Measurements from ENCODE around the gene USP12.
"Not testable (repeated sequence)": the region's sequence is repeated elsewhere in the genome, so short reads cannot be mapped to it uniquely, and the experiment has no call there.

Gene USP12

GRCh38 chr13:27147530-27148170 lies 24.0 kb downstream of the USP12 start:
- Histone ChIP-seq H3K4me3 (replicated peaks; ENCODE audit: insufficient read depth, low read length) (no peak overlapping the region), H3K27ac (replicated peaks) (no peak overlapping the region), H3K27me3 (ENCODE audit: insufficient read depth, poor library complexity, severe bottlenecking) (no peaks in the 10 kb centered on the region)
- TF ChIP-seq REST (IDR thresholded peaks at IDR 0.05; ENCODE audit: insufficient replicate concordance, low read depth) (no peak), CTCF (IDR thresholded peaks at IDR 0.05; ENCODE audit: insufficient read depth, low read length) (no peak), POLR2AphosphoS5 (IDR thresholded peaks at IDR 0.05; ENCODE audit: low read depth) (no peak), SPI1 (IDR thresholded peaks at IDR 0.05; ENCODE audit: borderline replicate concordance, low read depth) (no peak), GABPA (IDR thresholded peaks at IDR 0.05; ENCODE audit: low read depth) (no peak)
- DNase-seq (ENCODE audit: low read depth in 1 of 2, low spot score in 1 of 2), result no peak

DNA sequence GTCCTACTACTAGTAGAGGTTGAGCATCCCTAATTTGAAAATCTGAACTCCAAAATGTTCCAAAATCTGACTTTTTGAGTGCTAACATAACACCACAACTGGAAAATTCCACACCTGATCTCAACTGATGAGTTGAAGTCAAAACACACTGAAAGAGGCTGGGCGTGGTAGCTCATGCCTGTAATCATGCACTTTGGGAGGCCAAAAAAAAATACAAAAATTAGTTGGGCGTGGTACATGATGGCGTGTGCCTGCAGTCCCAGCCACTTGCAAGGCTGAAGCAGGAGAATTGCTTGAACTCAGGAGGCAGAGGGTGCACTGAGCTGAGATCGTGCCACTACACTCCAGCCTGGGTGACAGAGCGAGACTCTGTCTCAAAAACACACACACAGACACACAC lies 29.9 kb downstream of the USP12 start:
- no peak overlapping the region for H3K27ac ChIP-seq (replicated peaks)
- DNase-seq (ENCODE audit: low read depth in 1 of 2, low spot score in 1 of 2), result no peak
- no peaks in the 10 kb centered on the region for H3K27me3 ChIP-seq (ENCODE audit: insufficient read depth, poor library complexity, severe bottlenecking)
- no peak overlapping the region for H3K4me3 ChIP-seq (replicated peaks; ENCODE audit: insufficient read depth, low read length)
- no peak for TF ChIP-seq SPI1 (IDR thresholded peaks at IDR 0.05; ENCODE audit: borderline replicate concordance, low read depth)
- no peak for TF ChIP-seq GABPA (IDR thresholded peaks at IDR 0.05; ENCODE audit: low read depth)
- no peak for TF ChIP-seq CTCF (IDR thresholded peaks at IDR 0.05; ENCODE audit: insufficient read depth, low read length)
- TF ChIP-seq POLR2AphosphoS5 (IDR thresholded peaks at IDR 0.05; ENCODE audit: low read depth), result no peak
- no peak for TF ChIP-seq REST (IDR thresholded peaks at IDR 0.05; ENCODE audit: insufficient replicate concordance, low read depth)

GRCh38 chr13:27141159-27141558 lies 30.5 kb downstream of the USP12 start:
- not testable (repeated sequence) for H3K27ac ChIP-seq (replicated peaks); DNase-seq (ENCODE audit: low read depth in 1 of 2, low spot score in 1 of 2)

DNA sequence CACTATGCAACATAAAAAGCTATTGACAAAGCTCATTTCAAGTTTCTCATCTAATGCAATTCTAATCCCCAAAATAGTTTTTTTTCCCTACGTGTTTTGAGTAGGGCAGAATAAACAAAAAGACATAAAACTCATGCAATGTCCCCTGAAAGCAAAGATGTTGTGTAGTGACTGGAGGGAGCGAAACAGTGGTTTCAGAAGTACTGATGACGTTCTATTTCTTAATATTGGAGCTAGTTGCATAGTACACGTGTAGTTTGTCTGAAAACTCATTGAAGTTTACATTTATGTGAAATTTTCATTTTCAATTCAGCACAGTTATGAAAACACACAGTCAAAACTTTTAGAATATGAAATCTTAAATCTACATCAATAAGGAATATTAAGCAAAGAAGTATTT lies 31.6 kb downstream of the USP12 start:
- DNase-seq (ENCODE audit: low read depth in 1 of 2, low spot score in 1 of 2), result no peak
- TF ChIP-seq SPI1 (IDR thresholded peaks at IDR 0.05; ENCODE audit: borderline replicate concordance, low read depth), result no peak
- TF ChIP-seq GABPA (IDR thresholded peaks at IDR 0.05; ENCODE audit: low read depth), result no peak
- TF ChIP-seq POLR2AphosphoS5 (IDR thresholded peaks at IDR 0.05; ENCODE audit: low read depth), result no peak
- no peak for TF ChIP-seq CTCF (IDR thresholded peaks at IDR 0.05; ENCODE audit: insufficient read depth, low read length)
- TF ChIP-seq REST (IDR thresholded peaks at IDR 0.05; ENCODE audit: insufficient replicate concordance, low read depth), result no peak
- H3K27me3 ChIP-seq (ENCODE audit: insufficient read depth, poor library complexity, severe bottlenecking), result no peaks in the 10 kb centered on the region
- H3K4me3 ChIP-seq (replicated peaks; ENCODE audit: insufficient read depth, low read length), result no peak overlapping the region
- no peak overlapping the region for H3K27ac ChIP-seq (replicated peaks)

More at GRCh38 chr13:27141159-27141558, 30.5 kb downstream of the USP12 start:
- not testable (repeated sequence) for H3K27me3 ChIP-seq (ENCODE audit: insufficient read depth, poor library complexity, severe bottlenecking); H3K4me3 ChIP-seq (replicated peaks; ENCODE audit: insufficient read depth, low read length)

All from HL-60 (cell line).